SK-N-MC (cell line): ENCODE data around the gene MARCHF6.
"Not testable (repeated sequence)": the region's sequence is repeated elsewhere in the genome, so short reads cannot be mapped to it uniquely, and the experiment has no call there.

ENCODE experiments used
- DNase-seq: peaks from one replicate; pipeline ENCODE4 v3.0.0-alpha.2; 2011; ENCODE audit warnings: low read depth, low spot score
- H3K27ac ChIP-seq: fragments of 200-600 bp; sonication (generic); 2 replicates; pipeline ENCODE4 v1.5.1; 2016; ENCODE audit warnings: mixed run types
- H3K36me3 ChIP-seq: fragments of 200-600 bp; sonication (generic); 2 replicates; pipeline ENCODE4 v1.6.1; 2017; ENCODE audit warnings: antibody characterized with exemption, low read length, mixed read lengths; ENCODE audit not compliant: insufficient read depth
- H3K4me3 ChIP-seq: fragments of 200-600 bp; sonication (generic); 2 replicates; pipeline ENCODE4 v1.5.1; 2016
- H3K9ac ChIP-seq: fragments of 200-600 bp; sonication (generic); 2 replicates; pipeline ENCODE4 v1.8.0; 2017; ENCODE audit warnings: mixed run types, mixed read lengths; ENCODE audit not compliant: insufficient read length
- H3K9me3 ChIP-seq: fragments of 200-600 bp; sonication (generic); 2 replicates; pipeline ENCODE4 v1.6.1; 2017; ENCODE audit warnings: low read depth, mild to moderate bottlenecking, antibody characterized with exemption, low read length, moderate library complexity, mixed read lengths
- EZH2 ChIP-seq: fragments of 200-600 bp; sonication (generic); IDR thresholded peaks from one replicate; pipeline ENCODE4 v1.6.1; 2017; ENCODE audit warnings: antibody characterized with exemption
- FOXP2 ChIP-seq: optimal IDR thresholded peaks from 2 replicates; pipeline ENCODE3; 2011; ENCODE audit warnings: mild to moderate bottlenecking, moderate library complexity; ENCODE audit not compliant: insufficient read depth; ENCODE audit errors: extremely low read length, control extremely low read depth
- POLR2AphosphoS5 ChIP-seq: IDR thresholded peaks from 2 replicates; pipeline ENCODE4 v1.6.1; 2012; ENCODE audit warnings: mild to moderate bottlenecking, low read depth, low read length, borderline replicate concordance

MARCHF6 gene

DNA sequence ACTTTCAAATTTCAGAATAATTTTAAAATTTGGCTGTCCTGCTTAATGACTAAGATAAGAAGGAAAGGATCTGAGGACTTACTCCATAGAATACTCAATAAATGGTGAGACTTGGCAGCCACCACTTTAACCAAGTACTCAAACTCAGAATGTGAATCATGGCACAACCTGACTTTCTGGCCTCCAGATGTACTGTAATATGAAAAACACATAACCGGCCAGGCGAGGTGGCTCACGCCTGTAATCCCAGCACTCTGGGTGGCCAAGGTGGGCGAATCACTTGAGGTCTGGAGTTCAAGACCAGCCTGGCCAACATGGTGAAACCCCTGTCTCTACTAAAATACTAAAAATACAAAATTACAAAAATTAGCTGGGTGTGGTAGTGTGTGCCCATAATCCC is 10.0 kb upstream of the MARCHF6 start:
- DNase-seq, result no peak
- Histone ChIP-seq H3K27ac (no peak overlapping the region), H3K9ac (no peak overlapping the region), H3K36me3 (no peaks in the 10 kb centered on the region), H3K9me3 (no peaks in the 10 kb centered on the region), H3K4me3 (no peak overlapping the region)
- TF ChIP-seq POLR2AphosphoS5, result no peak
- TF ChIP-seq EZH2, result no peak
- no peak for TF ChIP-seq FOXP2

DNA sequence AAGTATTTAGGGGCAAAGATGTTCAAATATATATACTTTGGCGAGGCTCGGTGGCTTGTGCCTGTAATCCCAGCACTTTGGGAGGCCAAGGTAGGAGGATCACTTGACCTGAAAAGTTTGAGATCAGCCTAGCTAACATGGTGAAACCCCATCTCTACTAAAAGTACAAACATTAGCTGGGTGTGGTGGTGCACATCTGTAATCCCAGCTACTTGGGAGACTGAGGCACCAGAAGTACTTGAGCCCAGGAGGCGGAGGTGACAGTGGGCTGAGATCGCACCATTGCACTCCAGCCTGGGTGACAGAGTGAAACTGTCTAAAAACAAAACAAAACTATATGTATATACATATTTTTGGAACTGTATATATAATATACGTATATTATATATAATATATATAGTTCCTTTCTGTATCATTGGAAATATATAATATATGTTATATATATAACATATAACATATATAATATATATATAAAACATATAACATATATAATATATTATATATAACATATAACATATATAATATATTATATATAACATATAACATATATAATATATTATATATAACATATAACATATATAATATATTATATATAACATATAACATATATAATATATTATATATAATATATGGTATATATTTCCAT is 8.9 kb upstream of the MARCHF6 start:
- not testable (repeated sequence) for H3K36me3 ChIP-seq, DNase-seq, H3K27ac ChIP-seq, H3K9me3 ChIP-seq, H3K9ac ChIP-seq, H3K4me3 ChIP-seq

DNA sequence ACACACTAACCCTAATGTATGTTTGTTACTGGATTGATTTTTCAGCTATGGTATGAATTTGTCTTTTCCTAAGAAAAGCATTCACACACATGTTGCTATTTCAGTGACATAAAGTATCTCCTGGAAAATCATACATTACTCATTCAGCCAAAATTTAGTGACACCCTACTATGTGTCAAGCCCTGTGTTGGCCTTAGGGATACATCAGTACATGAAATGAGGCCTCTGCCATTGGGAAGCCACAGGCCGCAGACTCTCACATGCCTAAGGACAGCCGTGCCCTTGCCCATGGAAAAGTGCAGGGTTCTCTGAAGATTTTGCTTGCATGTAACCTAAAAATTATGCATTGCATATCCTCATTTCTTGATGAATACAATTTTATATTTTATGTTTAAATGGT is 5.2 kb upstream of the MARCHF6 start:
- no peak overlapping the region for H3K27ac ChIP-seq

DNA sequence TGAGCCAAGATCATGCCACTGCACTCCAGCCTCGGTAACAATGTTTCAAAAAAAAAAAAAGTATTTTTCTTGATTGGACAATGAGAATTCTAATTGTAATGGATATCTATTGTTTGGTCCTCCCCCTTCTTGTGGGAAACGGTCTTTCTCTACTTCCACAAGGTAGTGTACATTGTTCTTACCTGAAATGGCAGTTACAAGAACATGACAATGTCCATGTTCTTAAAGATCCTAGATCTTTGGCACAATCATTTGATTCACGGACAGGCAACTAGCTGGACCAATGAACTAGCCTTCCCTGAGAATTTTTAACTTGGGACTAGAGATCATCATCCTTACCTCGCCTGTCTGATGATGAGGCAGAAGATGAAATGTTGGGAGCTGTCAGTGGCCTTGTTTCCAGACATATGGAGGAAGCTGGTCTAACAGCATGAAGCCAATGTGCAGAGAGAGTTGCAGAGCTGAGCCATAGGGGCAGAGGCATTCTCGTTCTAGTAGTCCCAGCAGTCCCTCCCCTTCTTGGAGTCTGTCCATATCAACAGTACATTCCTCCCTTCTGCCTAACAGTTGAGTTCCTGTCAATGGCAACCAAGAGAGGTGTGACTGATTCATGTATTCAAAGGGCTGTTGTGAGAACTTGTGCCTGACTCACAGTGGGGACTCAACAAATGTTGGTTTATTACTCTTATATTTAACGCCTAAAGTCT is 2.1 kb upstream of the MARCHF6 start:
- no peak overlapping the region for H3K27ac ChIP-seq
- DNase-seq, result no peak
- TF ChIP-seq FOXP2 (no peak), POLR2AphosphoS5 (no peak), EZH2 (no peak)

More for the DNA sequence above, 5.2 kb upstream of the MARCHF6 start:
- TF ChIP-seq POLR2AphosphoS5 (no peak), EZH2 (no peak), FOXP2 (no peak)
- Histone ChIP-seq H3K36me3 (no peaks in the 10 kb centered on the region), H3K4me3 (no peak overlapping the region), H3K9me3 (no peaks in the 10 kb centered on the region), H3K9ac (no peak overlapping the region)
- no peak for DNase-seq

DNA sequence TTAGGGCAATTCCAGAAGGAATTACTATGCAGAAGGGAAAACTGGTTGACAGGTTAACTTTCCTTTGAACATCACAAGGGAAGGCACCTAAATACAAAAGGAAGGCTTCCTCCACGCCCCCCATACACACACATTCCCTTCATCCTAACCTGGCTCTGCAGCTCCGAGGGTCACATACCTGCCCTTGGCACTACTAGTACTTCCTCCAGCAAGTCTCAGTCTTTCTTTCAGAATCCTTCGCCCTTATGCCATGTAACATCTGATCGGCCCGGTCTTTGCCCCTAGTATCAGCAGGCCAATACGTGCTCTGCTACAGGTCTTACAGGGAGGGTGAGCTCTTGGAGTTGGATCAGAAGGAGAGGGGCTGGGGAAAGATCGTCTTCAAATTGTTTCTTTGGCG is 1.6 kb upstream of the MARCHF6 start:
- peaks cover 9% of the 10 kb centered on the region; the same call in 1 of the 2 replicates for H3K36me3 ChIP-seq
- H3K9ac ChIP-seq, result no peak overlapping the region
- no peak overlapping the region for H3K27ac ChIP-seq
- no peak for DNase-seq
- no peak overlapping the region; the same call in 1 of the 2 replicates for H3K4me3 ChIP-seq
- TF ChIP-seq POLR2AphosphoS5 (no peak; the same call in 1 of the 2 replicates), EZH2 (no peak), FOXP2 (no peak)
- no peaks in the 10 kb centered on the region for H3K9me3 ChIP-seq

More for the DNA sequence above, 2.1 kb upstream of the MARCHF6 start:
- Histone ChIP-seq H3K9me3 (no peaks in the 10 kb centered on the region), H3K9ac (no peak overlapping the region), H3K4me3 (no peak overlapping the region), H3K36me3 (peaks cover 4% of the 10 kb centered on the region; the same call in 1 of the 2 replicates)

DNA sequence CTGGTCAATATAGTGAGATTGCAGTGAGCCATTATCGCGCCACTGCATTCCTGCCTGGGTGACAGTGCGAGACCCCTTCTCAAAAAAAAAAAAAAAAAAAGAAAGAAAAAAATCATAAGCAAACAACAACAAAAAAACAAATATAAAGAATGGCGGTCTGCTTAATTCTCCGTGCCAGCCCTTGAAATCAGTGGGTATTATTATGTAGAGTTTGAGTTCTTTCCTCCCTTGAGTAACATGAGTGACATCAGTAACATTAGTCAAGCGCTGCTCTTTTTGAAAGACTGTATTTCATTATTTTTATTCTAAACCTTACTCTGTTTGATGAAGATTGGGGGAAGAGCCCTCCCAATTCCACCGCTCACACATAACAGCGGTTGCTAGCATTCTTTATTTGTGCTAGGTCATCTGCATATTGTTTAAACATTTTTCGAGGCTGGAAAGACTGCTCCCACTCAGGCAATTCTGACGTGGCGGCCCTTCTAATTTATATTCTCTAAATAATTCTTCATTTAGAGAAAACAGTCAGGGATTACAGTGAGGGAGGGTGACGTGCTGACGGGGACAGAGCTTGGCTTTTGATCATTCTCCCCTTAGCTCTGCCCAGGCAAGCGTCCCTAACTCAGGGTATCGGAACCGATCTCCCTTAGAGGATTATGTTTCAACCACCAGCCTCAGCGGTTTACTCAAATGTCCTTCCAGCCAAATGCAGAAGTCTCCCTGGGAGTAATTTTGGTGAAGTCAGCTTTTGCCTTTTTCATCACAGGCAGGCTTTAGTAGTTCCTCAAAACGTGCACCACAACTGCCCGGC is 860 bp upstream of the MARCHF6 start:
- peak overlapping the region; percentile 98 for H3K4me3 ChIP-seq
- peak overlapping the region; percentile 93 for H3K27ac ChIP-seq
- peaks cover 11% of the 10 kb centered on the region; the same call in 1 of the 2 replicates for H3K36me3 ChIP-seq
- no peaks in the 10 kb centered on the region for H3K9me3 ChIP-seq
- DNase-seq, result no peak
- H3K9ac ChIP-seq, result peak overlapping the region; percentile 99
- no peak for TF ChIP-seq POLR2AphosphoS5
- no peak for TF ChIP-seq EZH2
- no peak for TF ChIP-seq FOXP2

DNA sequence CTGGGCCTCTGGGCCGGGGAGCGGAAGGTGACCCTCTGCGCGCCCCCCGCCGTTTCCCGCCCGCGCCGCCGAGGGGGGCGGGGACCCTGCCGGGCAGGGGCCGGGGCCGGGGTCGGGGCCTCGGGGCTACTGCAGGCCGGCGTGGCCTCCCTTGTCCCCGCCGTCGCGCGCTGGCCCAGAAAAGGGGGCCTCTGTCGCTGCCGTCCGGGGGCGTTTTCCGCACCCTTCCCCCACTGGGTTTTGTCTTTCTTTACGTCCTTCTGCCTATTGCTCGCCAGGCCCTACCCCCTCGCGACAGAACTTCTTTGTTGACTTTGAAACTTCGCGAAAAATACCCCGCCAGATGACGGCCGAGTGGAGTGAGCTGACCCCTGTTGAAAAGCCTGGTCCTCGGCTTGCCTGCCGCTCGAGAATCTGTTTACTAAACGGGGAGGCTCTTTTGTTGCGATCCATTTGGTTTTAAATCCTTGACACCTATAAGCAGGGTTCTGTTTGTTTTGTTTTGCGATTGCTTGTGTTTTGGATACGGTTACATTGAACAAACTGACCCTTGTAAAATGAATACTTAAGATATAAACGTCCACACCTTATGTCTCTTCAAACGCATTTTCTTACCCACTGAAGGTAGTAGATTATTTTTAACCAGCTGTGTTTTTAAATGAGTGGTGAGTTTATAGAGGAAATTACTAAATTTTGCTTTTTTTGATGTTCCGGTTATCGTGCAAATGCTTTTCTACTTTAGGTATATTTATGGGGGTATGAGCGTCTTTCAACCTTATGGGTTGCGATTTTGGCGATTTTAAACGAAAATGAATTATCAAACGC is 765 bp downstream of the MARCHF6 start:
- Histone ChIP-seq H3K9me3 (no peaks in the 10 kb centered on the region), H3K36me3 (peaks cover 25% of the 10 kb centered on the region), H3K4me3 (peak overlapping the region; percentile 98), H3K9ac (peak overlapping the region; percentile 99), H3K27ac (peak overlapping the region; percentile 93)
- TF ChIP-seq EZH2 (no peak), FOXP2 (no peak), POLR2AphosphoS5 (no peak)
- no peak for DNase-seq
